Transverse colon (tissue), 4 donors: ENCODE data around the gene GNAT3.

Experiments used
- CTCF ChIP-seq, 5 experiments: fragments of 200-600 bp in 3 of 5; fragments of 450-650 bp in 2 of 5; sonication (generic) in 3 of 5; IDR thresholded peaks; 1 replicate in 2 of 5; 2 replicates in 3 of 5; pipeline ENCODE4 v1.5.1; 2016 to 2017; ENCODE audit warnings: antibody characterized with exemption in 5 of 5, inconsistent platforms in 3 of 5, mild to moderate bottlenecking in 2 of 5, moderate library complexity in 1 of 5
- POLR2A ChIP-seq: fragments of 450-650 bp; IDR thresholded peaks from one replicate; pipeline ENCODE4 v1.6.1; 2016; ENCODE audit warnings: antibody characterized with exemption, mild to moderate bottlenecking, moderate library complexity
- POLR2AphosphoS5 ChIP-seq, 3 donors: sonication (generic); formaldehyde crosslinking; IDR thresholded peaks; one replicate each; pipeline ENCODE4 v1.6.1; 2016; ENCODE audit warnings: antibody characterized with exemption in 3 of 3

- TF ChIP-seq CTCF (IDR thresholded peaks at IDR 0.05): no peak
- no peak for TF ChIP-seq POLR2A
- TF ChIP-seq POLR2AphosphoS5 (IDR thresholded peaks at IDR 0.05): no peak
These were observed 35.8 kb downstream of the GNAT3 start for GRCh38 chr7:80476035-80476434.
